ENCODE results near the gene ABHD17C.

The ABHD17C gene

DNA sequence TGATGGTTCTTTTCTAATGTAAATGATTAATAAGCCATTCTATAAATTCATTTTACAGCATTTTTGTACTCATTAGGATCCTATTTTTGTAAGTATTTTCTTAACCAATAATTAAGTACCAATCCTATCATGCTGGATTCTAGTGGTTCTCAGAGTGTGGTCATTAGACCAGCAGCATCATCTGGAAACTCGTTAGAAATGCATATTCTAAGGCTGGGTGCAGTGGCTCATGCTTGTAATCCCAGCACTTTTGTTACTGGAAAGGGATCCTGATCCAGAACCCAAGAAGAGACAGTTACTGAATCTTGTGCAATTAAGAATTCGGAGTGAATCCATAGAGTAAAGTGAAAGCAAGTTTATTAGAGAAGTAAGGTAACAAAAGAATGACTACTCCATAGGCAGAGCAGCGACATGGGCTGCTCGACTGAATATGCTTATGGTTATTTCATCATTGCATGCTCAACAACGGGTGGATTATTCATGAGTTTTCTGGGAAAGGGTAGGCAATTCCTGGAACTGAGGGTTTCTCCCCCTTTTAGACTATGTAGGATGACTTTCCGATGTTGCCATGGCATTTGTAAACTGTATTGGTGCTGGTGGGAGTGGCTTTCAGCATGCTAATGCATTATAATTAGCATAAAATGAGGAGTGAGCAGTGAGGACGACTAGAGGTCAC lies 74.2 kb downstream of the ABHD17C start:
- no peak for DNase-seq

DNA sequence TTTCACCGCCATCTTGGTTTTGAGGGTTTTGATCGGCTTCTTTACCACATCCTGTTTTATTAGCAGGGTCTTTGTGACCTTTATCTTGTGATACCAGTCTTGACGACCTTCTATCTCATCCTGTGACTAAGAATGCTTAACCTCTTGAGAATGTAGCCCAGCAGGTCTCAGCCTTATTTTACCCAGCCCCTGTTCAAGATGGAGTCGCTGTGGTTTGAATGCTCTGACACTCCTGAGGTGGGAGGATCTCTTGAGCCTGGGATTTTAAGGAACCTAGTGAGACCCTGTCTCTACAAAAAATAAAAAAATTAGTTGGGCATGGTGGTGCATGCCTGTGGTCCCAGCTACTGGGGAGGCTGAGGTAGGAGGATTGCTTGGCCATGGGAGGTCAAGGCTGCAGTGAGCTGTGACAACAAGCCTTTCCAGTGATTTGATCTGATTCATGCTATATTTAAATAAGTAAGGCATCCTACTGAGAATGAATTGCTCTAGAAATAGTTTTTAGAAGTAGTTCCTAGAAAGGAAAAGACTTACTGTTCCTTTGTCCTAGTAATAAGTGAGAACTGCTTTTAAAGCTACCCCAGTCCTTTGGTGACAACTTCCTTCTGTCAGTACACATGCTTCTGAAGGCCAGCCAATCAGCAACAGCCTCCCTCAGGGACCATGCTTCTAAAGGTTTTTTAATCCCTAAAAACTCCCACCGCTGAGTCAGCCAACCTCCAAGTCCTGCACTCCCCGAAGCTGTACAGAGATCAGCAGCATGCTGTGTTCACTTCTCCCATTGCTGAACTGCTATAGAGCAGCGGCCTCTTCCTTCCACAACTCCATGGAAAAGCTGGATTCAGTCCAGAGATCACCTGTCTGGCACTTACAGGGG lies 75.0 kb downstream of the ABHD17C start:
- no peak for DNase-seq

DNA sequence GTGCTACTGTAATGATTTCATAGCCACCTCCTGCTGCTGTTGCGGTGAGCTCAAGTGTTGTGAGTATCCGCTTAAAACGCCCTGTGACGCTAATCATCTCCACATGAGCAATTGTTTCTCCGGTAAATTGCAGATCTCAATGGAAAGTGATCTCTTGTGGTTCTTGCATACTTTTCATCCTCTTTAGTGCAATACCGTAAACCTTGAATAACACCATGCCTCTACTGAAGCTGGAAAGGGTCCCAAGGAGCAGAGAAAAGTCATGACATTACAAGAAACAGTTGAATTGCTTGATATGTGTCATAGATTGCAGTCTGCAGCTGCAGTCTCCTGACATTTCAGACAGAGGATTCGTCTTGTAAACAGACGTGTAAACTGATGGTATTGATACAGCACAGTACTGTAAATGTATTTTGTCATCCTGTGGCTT lies 78.0 kb downstream of the ABHD17C start:
- no peak for DNase-seq

DNA sequence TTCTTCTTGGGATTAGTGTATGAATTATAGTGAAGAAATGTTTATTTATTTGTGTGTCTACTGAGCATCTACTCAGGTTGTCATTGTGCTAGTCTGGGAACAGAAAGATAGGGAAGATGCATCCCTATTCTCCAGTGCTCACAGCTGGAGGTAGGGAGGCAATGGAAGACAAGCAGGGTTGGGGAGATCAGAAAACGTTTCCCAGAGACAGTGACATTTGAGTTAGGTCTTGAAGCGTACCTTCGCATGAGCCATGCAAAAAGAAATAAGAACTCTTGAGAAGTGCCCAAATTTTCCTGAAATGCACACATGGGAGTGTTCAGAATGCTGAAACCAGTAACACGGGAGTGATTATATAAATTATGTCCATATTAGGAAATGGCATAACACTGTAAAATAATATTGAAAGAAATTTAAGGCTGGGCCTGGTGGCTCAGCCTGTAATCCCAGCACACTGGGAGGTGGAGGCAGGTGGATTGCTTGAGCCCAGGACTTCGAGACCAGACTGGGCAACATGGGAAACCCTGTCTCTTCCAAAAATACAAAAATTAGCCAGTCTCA lies 78.8 kb downstream of the ABHD17C start:
- DNase-seq: no peak

DNA sequence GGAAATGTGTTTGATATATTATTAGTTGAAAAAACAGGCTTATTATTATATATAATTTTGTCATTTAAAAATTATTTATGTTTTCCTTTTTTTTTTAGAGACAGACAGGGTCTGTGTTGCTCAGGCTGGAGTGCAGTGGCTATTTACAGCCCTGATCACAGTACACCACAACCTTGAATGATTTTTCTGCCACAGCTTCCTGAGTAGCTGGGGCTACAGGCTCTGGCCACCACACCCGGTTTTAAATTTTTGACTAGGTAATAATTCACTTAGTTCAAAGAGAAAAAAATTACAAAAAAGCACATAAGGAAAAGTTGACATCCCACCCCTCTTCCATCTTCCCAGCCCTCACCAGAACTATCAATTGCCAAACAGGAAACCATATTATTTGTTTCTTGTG lies 79.4 kb downstream of the ABHD17C start:
- no peak for DNase-seq

DNA sequence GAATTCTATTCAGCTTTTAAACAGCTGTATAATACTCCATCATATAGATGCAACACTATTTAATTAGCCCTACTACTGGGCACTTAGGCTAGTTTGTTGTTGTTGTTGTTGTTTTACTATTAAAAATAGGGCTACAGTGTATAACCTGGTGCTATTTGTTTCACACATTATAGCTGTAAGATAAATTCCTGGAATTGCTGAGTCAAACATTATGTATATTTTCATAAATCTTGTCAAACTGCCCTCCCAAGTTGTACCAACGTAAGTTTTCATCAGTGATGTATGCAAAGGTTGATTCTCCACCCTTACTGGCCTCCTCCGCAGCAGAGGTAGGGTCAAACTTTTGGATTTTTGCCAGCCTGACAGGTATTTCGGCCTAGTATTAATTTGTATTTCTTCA lies 80.2 kb downstream of the ABHD17C start:
- no peak for DNase-seq

DNA sequence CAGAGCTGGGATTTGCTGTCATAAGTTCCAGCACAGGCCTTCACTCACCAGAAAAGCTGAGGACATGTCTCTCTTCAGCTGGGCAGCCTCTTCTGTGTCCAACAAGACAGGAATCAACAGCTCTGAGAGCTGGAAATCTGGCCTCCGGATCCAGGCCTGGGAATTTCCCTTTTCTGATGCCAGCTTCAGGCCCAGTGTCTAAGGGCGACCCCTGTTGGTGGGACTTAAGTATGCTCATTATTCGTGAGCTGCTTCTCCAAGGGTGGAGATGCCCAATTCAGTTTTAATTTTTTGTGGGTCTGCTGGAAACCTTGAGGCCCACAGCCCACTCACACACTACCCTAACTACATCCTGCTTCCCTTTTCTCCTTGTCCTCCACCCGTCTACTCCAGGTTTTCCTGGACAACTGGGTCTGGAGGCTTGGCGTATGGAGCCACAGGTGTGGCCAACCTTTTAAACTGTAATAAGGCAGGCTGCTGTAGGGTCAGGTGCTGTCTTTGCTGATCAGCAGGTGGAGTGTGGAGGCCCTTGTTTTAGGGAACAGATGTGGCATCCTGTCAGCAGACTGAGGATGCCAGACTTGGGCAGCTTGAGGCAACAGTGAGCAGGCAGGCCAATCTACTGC lies 81.4 kb downstream of the ABHD17C start:
- DNase-seq: peak; percentile 67

DNA sequence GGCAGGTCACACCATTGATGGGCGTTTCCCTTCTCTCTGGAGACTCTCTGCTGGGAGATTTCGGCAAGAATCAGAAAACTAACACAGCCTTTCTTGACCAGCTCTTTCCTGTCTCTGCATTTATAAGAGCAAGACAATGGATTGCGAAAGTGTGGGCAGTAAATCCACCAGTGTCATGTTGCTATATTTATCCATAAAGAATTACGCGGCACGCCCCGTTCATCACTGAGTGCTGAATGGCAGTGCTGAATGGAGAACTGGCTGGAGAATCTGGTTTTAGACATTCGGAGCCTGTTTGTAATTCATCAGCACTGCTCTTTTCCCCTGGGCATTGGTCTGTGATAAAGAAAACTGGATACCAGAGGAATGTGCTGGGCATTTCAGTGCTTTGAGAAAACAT lies 82.0 kb downstream of the ABHD17C start:
- DNase-seq: no peak

DNA sequence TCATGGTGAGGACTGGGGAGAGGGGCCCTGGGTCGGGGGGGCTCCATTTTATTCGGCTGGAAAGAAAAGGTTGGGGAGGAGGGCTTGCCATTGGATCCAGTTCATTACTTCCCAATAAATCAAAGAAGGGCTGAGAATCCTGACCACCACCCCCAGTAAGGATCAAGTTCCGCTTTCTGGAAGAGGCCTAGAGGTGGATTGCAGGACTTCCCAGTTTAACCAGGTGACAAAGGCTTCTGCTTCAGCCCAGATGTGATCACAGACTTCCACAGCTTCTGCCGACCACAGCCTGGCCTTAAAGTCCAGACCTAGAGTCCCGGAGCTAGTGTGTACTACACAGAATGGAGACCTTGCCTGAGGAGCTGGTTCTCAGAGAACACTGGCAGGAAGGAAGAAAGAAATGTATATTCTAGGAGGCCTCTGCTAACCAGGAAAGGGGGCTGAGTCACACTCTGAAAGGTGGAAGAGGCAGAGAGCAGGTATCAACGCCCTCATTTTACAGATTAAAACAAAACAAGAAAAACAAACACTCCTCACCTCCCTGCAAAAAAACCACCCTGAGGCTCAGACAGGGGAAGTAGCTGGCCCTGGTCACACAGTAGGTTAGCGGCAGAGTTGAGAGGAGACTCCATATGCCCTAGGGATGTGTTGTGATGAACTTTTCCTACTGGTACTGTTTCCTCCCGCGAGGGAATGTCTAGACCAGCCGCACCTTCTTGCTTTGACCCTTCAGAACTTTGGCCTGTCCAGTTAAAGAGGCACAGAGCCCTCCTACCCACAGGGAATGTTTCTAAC lies 82.9 kb downstream of the ABHD17C start:
- DNase-seq: no peak

DNA sequence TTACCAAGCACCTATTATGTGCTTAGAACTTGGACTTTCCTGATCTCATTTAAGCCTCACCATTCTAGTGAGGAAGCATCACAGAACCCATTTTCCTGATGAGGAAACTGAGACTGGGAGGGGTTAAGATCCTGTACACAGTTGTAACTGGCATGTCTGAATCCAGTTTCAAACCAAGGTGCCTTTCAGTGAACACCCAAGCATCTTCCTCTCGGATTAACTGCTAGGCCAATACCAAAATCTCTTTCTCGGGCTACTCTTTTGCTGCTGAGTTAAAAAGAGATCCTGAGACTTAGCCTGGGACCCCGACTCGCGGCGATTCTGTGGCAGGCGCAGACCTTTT lies 83.5 kb downstream of the ABHD17C start:
- no peak for DNase-seq

DNA sequence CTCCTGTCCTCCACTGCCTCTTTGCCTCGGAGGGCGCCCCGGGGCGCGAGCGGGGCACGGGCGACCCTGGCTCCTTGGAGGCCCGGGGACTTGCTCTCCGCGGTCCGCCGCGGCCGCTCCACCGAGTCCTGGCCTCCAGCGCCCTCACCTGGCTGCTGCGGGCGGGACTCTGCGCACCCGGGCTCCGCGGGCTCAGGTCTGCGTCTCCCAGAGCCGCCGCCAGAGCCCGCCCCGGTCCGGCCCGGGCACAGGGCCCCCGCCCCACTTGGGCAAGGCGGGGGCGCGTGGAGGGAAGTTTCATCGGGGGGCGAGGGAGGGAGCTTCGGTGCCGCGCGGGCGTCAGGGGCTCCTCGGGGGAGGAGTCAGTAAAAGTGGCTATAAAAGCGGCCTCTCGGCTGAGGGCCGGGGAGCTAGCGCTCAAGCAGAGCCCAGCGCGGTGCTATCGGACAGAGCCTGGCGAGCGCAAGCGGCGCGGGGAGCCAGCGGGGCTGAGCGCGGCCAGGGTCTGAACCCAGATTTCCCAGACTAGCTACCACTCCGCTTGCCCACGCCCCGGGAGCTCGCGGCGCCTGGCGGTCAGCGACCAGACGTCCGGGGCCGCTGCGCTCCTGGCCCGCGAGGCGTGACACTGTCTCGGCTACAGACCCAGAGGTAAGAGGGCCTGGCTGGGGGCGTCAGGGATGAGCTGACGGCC lies 84.0 kb downstream of the ABHD17C start, which contains the start of gene CEMIP:
TSS of gene CEMIP (plus strand) at position 407 of the 694 bp plus-strand sequence. CDS start 94,510 bp downstream, outside the sequence.
- peak; percentile 23 for DNase-seq

DNA sequence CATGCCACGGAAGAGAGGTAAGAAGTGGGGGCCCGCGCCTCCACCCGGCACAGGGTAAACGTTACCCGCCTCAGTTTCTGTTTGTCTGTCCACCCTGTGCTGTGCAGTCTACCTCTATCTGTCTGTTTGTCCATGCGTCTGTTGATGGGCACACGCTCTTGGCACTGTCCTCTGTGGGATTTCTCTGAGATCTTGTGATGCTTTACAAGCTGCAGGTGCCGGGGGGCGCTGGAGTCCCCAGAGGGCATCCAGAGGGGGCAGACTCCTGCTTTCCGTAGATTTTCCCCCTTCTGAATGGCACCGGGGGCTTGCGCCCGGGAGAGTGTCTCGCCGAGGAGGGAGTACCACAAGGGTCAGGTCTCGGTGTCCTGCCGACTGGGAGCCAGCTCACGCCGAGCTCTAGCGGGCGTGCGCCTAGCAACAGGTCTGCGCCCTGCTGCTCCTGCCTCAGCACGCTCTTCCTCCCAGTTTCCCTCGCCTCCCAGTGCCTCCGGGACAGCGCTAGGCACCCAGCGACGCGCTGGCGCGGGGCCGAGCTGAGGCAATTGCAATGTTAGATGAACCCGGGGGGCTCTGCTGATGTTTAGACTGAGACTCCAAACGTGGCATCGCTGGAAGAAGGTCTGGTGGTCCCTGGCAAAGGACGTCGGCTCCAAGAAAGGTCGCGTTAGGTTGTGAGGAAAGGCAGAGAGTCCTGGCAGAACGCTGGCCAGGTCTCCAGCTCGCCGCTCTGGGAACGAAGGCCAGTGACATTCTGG lies 84.7 kb downstream of the ABHD17C start:
- DNase-seq: no peak

DNA sequence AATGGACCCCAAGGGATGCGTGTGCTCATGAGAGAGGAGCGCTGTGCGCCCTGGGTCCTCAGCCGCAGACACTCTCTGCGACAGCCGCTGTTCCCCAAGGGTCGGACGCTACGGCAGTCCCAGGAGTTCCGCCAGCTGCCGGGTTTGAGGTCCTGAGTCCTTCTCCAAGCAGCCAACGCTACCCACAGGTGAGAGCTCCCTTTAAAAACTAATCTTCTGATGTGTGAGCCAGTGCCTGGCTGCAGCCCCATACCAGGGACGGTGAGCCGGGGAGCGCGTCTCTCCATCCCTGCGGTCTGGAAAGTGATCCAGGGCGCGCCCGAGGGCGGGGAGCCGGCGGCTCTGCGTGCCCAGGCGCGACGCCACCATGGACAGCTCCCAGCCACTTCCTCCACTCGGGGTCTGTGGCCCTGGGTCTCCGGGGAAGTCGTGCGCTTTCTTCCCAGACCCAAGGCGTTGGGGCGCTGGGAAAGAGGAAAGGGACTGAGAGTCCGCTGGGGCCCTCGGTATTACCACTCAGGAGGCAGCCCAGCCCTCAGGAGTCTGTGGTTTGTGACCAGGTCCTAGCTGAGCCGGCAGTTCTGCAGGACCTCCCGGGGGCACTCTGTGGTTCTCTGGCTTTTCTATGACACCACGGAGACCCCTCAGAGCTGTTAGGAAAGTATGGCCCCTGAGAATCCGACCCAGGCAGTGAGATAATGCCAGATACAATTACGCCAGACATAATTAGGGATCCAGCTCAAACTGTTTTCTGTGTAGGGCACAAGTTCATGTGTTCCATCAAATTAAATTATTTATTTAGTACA lies 85.5 kb downstream of the ABHD17C start:
- DNase-seq: no peak

DNA sequence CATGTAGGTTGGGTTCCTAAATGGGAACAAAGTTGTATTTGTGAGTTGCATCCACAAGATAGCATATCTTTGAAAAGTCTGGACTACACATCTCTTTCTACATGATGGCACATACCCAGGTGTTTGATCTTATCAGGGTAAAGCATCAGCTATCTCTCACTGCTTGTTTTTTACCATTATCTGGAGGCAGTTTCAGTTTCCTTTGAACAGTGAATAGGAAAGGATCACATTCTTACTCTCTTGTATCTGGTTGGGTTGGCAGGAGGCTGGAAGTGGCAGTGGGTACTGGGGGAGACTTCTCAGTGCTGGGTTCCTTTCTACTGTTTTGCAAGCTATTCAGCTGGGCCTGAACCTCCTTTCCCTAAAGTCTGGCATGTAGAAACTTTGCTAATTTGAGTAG lies 88.2 kb downstream of the ABHD17C start:
- no peak for DNase-seq

DNA sequence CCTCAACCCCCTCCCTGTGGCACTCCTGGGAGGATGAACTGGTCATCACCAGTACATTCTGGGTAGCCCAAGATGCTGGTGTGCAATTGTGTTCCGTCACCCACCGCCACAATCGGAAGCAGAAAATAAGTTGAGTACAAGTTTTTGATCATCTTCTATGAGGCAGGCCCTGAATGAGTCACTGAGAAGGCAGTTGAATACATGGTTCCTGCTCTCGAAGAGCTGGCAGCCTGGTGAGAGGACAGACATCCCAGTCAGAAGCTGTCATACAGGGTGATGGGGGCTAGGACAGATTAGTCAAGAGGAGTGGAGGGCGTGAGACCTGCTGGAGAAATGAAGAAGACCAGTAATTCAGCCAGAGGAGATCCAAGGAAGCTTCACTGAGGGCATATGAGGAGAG lies 90.2 kb downstream of the ABHD17C start:
- no peak for DNase-seq

DNA sequence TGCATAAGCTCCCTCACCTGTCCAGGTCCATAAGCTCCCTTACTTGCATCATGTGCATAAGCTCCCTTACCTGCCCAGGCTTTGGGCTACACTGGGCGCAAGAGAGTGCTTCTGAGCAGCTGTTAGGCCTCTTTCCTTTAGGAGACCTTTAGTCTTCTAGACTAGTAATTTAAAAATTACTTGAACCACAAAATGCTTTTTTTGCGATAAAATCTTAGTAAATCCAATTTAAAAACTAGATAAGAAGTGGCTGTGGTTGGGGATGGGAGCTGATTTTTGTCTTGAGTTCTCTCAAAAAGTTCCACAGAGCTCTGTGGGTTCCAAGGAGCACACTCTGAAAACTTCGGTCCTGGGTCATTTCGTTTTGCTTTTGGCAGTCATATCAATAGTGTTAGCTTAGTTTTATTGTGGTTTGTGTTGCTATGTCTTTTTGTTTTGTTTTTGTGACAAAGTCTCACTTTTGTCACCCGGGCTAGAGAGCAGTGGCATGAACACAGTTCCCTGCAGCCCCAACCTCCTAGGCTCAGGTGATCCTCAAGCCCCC lies 90.8 kb downstream of the ABHD17C start:
- DNase-seq: no peak

DNA sequence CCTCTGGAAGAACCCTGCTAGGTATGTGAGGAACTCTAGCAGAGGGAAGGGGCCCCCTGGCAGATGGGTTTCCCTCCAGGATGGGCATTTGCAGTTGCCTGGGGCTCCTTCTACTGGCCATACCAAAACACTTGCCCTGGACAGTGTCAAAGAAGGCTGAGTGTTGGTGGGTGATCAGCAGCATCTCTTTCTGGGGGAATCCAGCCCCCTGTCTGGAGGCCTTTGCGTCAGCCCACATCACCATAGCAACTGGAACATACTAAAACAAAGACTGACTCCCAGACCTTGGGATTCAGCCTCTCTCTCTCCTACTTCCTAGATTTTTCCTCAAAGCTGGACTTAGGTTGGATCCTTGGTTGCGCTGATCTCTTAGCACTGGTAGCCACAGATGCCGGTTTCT lies 92.2 kb downstream of the ABHD17C start:
- no peak for DNase-seq

DNA sequence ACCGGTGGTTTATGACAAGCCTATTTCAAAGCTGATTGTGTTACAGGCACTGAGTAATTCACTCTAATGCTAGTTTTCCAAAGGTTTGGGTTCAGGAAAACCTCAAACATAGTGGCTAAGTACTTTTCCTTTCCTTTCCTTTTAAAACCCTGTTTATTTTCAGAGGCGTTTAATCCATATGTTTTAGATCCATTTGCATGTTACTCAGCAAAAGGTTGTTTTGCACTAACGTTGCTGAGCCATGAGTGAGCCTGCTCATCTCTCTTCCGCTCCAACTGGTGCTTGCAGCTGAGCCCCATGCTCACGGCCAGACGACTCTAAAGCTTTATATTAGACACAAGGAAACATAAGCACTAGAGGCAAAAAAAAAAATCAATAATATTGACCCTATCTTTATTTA lies 93.4 kb downstream of the ABHD17C start:
- DNase-seq: no peak

DNA sequence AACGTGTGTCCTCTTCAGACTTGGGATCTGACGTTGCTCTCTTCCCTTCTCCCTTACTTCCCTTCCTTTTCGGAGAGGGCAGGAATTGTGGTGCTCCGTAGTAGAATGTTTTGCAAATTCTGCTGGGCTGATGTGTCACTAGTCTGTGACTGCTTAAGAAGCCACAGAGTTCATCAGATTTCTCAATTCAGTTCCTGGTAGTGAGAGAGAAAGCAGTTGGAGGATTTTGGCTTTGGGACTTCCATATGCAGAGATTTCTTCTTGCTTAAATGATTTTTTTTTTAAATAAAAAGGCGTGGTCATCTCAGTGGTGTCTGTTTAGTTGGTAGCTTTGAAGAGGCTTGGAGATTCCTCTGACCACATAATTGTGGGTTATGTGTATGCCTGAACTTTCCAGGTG lies 94.2 kb downstream of the ABHD17C start:
- DNase-seq: no peak

DNA sequence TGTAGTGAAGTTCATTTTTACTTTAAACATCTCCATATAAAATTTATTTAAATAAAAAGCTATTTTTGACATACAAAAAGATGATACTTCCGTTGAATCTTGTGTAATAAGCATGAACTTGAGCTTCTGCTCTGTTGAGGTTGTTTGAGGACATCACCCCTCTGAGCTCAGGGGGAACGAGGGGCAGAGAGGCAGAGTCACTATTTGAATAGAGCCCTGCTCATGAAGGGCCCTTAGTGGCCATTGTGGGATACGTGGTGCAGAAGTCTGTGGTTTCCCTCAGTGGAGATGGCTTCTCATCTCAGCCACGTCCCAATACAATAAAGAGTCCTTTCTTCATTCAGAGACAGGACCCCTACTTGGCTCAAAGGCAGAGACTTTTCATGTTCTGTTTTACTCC lies 94.7 kb downstream of the ABHD17C start:
- no peak for DNase-seq

Data from CD4-positive, alpha-beta T cell treated with Interleukin-12 subunit alpha and Interleukin-12 subunit beta, for 1 hour (primary cell).